ENCODE results near the gene DGCR6L.
A peak's percentile ranks its signal among the peaks of the same experiment; 100 is the strongest.
"Not testable (repeated sequence)": the region's sequence is repeated elsewhere in the genome, so short reads cannot be mapped to it uniquely, and the experiment has no call there.

DGCR6L gene

DNA sequence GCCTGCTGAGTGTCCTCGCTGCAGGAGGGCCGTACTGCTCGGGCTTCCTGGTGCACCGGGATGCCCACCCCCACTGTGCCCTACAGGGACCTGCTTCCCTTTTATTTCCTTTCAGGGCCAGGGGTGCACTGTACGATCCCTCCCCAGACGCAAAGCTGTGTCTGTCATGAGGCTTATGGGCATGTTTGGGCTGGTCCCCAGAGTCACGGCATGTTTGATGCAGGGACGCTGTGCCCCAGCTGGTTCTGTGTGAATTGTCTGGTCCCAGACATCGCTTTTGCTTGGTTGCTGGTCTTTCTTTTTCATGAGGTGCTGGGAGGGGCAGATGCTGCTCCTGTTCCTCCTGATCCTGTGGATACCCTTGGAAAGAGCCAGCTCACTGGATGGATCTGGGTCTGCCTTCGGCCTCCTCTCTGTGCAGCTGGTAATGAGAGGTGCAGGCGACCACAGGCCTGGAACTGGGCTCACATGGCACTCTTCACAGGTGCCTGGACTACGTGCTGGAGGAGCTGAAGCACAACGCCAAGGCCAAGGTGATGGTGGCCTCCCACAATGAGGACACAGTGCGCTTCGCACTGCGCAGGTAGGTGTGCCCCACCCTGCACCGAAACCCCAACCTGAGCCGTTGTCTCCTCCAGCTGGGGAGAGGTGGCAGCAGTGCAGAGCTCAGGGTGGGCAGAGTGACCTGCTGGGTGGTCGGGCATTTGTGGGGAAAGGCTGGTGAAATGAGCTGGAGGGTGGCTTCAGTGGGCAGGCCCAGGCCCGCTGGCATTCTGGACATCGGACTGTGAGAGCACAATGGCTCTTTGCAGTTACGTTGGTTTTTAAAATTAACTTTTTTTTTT, 10.8 kb downstream of the DGCR6L start:
- not testable (repeated sequence) for DNase-seq (ENCODE audit: low spot score)

DNA sequence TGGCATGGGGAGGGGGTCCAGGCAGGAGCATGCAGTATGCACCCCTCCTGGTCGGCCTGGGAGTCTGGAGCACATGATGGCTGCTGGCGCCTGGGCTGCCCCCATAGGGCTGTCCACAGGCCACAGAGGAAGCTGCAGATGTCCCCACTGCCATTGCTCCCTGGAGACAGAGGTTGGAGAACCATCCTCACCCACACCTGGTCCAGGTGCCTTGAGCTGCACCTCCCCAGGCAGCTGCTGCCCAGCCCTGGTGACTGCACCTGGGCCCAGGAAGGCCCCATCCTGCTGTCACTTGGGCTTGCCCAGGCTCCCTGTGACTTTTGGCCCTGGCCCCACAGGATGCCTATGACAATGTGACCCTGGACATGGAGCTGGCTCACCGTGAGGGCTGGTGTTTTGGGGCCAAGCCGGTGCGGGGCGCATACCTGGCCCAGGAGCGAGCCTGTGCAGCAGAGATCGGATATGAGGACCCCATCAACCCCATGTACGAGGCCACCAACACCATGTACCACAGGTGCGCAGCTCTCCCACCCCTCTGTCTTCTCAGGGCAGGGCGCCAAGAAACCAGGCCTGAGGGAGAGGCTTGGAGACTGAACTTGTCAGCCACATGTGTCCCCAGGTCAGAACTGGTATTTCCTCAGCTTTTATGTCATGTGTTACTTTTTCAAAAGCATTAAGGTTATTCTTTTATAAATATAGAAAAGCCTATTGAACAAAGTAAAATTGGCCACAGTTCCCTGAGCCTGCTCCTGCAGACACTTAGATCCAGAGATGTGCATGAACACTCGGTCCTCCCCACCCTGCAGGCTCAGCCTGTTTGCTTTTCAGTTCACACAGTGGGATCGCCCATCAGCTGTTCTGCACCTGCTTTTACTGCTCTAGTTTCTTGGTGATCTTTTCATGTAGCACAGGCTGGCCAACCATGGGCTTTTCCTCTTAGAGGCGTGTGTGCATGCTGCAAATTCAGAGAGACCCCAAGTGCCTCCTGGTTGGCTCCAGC, 12.1 kb downstream of the DGCR6L start:
- not testable (repeated sequence) for DNase-seq (ENCODE audit: low spot score)

DNA sequence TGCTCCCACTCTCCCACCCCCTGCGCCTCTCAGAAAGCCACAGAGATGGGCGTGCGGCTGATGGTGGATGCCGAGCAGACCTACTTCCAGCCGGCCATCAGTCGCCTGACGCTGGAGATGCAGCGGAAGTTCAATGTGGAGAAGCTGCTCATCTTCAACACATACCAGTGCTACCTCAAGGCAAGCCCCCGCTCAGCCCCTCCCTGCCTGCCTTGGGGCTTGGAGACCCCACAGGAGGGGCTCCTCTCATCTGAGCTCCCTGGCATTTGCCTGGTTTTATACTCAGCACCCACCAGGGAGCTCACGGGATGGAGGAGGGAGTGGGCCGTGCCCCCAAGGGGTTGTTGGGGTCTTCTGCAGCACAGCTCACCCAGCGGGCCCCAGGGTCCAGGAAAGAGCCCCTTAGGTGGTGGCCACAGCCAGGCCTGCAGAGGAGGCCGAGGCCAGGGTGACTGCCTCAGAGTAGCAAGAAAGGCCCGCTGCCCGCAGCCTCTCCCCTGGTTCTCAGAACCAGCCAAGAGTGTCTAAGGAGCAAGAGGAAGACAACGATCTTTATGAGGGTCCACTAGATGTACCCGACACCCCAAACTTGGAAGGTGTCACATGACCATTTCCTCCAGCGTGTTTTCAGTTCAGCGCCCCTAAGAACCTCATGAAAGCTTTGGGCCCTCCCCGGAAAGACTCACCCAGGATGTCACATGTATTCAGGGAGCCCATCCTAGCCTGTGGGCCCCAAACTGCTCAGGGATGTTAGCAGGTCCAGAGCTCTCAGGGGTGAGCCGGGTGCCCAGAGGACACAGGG, 13.0 kb downstream of the DGCR6L start:
- not testable (repeated sequence) for DNase-seq (ENCODE audit: low spot score)

DNA sequence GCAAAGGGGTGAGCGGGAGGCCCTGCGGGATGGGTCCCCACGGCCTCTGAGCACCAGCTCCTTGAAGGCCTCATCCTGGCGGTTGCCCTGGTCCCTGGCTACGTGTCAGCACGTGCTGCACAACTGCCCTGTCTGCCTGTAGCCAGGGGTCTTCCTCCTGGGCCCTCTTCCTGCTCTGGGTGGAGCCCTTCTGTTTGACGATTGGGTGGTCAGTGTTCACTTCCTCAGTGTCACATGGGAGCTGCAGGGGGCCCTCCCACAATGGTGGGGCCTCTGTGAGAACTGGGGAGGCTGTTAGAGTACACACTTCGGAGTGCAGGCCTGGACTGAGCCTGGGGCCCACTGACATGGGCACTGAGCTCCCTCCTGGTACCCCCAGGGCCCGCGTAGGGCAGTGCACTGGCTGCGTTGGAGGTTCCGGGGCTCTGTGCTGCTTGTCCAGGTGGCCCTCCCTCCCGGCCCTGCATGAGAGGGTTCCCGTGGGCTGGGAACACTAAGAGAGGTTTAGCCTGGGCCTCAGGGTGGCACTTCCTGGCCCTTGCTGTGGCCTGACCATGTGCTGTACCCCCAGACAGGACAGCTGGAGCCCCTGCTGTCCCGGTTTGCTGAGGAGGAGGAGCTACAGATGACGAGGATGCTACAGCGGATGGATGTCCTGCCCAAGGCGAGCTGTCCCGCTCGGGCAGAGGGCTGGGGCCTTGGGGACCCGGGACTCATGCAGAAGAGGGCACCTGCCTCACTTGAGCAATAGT, 13.8 kb downstream of the DGCR6L start:
- no peak for DNase-seq (ENCODE audit: low spot score)

DNA sequence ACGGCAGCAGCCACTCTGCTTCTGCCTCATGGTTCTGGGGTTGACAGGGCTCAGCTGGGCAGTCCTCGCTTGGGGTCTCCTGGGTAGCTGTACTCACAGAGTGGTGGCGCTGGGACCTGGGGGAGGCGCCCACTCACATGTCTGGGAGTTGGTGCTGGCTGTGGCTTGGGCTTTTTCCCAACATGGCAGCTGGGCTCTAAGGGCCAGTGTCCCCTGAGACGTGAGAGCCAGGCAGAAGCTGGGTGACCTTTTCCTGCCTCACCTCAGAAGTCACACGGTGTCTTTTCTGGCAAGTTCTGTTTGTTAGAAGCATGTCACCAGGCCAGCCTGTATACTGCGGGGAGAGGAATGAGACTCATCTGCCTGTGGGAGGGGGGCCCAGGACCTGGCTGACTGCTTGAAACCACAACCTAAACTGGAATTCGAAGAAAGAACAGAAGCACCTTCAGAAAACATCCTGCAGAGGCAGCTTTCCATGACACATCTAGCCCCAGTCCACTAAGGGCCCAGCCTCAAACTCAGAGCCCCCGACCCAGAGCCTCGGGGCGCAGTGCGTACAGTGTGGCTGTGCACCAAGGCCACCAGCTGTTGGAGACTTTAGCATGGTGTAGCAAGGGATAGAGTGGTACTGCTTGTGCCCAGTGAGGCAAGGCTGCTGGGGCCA, 14.5 kb downstream of the DGCR6L start:
- not testable (repeated sequence) for DNase-seq (ENCODE audit: low spot score)

DNA sequence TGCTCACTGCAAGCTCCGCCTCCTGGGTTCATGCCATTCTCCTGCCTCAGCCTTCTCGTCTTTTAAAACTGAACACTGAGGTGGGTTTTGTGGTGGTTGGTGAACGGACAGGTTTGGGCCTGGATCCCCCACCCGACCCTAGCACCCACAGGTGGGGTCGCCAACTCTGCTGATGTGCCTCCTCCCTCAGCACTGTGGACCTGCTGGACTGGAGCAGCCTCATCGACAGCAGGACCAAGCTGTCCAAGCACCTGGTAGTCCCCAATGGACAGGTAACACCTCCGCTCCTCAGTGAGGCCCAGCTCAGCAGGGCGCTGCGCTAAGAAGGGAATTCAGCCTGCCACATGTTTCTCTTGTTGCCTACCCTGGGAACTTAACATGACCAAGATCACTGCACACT, 15.2 kb downstream of the DGCR6L start:
- DNase-seq (ENCODE audit: low spot score), result no peak

DNA sequence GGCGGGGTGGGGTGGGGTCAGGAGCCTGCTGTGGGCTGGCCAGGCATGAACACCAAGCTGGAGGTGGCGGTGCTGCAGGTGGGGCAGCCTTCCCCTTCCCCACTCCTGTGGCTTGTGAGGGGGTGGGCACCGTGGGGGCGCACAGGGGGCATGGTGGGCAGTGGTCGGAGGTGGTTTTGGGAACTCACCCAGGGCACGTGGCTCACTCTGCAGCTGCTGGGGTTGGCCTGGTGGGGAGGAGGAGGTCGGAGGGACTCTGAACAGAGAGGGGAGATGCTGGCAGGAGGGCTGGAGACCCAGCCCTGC, 16.7 kb downstream of the DGCR6L start:
- DNase-seq (ENCODE audit: low spot score), result not testable (repeated sequence)

DNA sequence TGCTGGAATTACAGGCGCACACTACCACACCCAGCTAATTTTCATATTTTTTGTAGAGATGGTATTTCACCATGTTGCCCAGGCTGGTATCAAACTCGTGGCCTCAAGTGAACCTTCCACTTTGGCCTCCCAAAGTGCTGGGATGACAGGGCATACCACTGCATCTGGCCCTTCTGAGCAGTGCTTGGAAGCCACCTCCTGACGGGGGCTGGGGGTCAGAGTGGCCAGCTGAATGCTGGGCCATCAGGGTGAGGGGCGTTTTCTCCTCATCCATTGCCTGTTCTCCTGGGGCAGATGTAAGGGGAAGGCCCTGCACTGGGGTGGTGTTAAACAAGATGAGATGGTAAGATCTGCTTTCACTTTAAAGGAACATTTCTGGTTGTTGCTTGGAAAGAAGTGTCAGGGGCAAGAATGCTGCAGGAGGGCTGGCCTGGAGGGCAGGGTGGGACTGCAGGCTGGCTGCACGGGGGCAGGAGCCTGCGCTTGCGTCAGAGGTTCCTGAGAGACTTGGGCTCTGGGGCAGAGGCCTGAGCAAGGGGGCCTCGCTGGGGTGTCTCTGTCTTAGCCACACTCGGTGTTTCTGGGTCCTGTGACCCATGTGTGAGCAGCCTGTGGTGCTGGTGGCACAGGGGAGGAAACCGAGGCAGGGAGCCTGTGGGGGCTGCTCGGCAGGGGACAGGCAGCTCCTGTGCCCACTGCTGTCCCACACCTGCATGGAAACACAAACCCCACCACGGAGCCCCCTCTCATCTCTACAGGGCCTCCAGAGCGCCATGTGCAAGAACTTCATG, 17.2 kb downstream of the DGCR6L start:
- DNase-seq (ENCODE audit: low spot score), result no peak

DNA sequence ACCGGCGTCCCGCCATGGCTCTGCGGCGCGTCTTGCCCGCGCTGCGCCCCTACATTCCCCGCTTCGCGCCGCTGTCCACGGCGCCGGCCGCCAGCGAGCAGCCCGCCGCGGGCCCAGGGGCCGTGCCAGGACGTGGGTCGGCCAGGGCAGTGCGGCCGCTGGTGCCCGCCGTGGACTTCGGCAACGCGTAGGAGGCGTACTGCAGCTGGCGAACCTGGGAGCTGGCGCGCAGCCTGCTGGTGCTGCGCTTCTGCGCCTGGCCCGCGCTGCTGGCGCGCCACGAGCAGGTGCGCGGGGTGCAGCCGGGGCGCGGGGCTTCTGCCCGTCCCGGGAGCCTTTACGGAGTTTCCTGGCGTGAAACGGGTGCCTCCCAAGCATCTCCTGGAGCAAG, 20.1 kb downstream of the DGCR6L start:
- DNase-seq (ENCODE audit: low spot score), result no peak

DNA sequence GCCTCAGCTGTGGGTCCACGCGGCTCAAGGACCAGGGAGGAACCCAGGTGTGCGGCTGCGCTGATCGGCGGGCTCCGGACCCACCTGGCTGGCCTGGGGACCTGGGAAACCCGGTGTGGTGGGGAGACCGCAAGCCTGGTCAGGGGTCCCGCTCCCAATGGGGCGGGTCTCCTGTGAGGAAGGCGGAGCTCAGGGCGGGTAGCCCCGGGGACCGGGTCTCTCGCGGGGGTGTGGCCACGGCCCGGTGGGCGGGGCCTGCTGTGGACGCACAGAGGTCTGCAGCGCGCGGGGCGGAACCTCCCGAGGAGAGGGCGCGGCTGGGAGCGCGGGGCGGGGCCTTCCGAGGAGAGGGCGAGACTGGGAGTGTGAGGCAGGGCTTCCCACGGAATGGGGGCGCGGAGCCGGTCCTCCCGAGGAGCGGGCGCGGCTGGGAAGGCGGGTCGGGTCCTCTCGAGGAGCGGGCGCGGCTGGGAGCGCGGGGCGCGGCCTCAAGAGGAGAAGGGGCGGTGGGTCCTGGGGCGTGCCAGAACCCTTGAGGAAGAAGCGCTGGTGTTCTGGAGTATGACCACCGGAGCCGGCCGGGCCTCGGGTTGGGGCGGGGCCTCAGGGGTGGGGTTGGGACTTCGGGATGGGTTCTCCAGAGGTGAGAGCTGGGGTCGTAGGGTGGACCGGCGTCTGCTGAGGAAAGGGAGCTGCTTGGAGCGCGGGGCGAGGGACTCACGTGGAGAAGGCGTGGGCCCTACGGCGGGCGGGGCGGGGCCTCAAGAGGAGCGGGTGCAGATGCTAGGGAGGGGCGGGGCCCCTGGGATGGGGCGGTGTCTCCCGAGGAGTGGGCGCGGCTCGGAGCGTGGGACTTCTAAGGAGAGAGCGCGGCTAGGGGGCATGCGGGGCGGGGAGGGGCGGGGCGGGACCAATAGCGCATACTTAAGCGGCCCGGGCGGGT, 20.8 kb downstream of the DGCR6L start:
- peak; percentile 78 for DNase-seq (ENCODE audit: low spot score)

DNA sequence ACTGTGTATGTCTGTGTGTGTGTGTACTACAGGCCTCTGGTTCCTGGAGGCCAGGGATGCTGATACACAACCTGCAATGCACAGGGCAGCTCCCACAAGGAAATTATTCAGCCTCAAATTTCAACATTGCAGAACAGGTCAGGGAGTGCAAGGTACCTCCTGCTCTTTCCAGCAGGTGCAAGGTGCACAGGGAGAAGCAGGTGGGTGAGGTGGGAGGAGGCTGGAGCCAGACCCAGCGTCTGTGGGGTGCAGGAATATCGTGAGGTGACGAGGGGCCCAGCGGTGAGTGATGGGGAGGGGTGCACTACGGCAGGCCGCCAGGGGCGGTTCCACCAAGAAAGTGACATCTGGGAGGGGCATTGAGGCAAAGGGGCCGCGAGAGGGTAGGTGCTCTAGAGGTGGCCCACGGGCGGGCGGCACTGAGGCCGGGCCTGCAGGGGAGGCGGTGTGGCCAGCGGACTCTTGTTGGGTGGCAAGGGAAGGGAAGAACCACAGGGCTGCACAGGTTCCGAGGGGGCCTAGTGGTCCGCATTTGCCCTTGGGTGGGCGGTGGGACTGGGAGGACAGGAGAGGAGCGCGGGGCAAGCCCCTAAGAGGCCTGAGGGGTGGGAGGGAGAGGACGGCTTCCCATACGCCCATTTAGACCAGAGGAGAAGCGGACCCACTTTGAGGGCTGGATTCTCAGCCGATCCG, 21.6 kb downstream of the DGCR6L start:
- DNase-seq (ENCODE audit: low spot score), result no peak

DNA sequence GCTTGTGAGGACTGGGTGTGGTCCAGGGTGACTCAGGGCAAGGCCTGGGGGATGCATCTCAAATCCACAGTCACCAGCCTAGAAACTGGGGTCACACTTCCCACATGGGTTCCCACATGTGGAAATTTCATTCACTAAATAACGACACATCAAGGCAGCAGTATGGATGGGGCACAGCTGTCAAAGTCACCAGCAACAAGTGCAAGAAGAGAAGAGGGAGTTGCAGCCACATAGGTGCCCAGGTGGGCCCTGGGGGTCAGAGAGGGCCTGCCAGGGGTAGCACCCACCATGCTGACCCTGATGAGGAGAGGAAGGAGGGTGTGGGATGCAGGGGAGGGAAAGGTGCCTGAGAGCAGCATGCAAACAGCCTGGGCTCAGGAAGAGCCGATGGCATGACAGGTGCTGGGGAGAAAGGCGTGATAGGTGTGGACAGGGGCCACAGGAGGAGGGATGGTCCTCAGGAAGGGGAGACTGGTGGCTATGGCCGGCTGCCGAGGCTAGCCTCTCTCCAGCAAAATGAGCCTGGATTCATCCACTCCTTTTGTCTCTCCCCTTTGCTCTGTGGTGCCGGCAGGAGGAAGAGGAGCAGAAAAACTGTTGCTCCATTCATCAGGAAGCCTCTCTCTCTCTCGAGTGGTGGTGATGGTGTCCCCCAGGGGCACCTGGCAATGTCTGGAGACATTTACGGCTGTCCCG, 22.3 kb downstream of the DGCR6L start:
- DNase-seq (ENCODE audit: low spot score), result no peak

DNA sequence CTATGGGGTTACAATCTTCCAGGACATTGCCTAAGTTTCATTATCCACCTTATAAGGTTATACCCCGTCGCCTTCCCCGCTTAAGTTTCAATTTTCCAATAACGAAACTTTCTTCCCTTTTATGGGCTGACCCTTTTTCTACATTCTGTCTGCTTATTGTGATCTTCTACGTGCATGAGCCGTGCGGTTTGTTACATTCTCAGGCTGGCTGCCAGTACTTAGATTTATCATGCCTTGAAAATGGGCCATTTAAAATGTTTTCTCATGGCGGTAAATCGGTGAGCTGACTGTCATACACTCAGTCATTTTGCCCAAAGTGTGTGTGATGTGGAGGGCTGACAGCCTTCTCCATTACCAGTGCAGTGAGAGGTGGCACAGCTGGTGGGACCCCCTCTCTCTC, 23.3 kb downstream of the DGCR6L start:
- no peak for DNase-seq (ENCODE audit: low spot score)

DNA sequence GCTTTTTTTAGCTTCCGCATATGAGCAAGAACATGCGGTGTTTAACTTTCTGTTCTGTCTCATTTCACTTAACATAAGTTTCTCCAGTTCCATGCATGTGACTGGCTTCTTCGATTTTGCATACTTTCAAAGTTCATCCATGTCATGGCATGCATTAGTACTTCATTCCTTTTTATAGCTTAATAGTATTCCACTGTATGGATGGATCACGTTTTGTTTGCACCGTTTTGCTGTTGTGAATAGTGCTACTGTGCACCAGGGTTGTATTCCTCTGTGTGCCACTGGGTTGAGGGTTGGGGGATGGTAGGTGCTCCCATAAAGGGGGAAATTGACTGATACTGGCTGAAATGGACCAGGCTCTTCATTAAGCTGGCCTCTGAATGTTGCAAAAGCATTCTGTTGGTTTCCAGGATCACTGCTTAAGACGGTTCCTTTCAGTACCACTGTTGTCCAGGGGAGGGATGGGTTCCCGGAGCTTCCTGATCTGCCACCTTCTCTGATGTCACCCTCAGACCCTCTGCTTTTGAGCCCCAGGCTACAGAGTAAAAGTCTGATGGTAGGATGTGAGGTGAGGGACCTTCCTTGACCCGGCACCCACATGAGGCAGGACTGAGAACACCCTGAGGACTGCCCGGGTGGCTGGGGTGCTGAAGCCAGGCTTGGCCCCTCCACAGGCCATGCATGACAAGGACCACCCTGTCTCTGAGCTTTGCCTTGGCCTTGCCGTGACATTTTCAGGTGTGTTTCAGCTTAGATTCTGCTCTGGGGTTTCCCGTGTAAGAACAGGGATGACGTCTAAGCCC, 24.4 kb downstream of the DGCR6L start:
- no peak for DNase-seq (ENCODE audit: low spot score)

DNA sequence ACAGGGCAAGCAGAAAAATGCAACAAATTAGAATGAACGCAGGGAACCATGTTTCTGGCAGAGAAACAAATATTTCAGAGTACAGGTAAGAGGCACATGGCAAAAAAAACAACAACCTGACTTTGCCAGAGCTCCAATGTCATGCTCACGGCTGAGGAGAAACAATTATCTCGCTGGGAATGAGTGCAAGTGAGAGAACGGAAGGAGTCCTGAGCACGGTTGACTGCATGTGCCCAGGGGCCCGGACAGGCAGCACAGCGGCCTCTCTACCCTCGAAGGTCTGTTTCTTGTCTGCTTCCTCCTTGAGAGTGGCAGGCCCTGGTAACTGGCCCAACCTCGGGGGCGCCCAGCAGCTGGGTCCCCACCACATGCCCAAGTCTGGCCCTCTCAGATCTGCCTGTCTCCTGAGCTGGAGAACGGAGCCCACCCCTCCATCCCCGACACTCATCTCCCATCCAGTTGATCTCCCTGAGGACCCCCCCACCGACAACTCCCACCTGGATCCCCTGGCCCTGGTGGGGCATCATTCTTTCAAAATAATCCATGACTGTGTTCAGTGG, 27.1 kb downstream of the DGCR6L start:
- DNase-seq (ENCODE audit: low spot score), result no peak

DNA sequence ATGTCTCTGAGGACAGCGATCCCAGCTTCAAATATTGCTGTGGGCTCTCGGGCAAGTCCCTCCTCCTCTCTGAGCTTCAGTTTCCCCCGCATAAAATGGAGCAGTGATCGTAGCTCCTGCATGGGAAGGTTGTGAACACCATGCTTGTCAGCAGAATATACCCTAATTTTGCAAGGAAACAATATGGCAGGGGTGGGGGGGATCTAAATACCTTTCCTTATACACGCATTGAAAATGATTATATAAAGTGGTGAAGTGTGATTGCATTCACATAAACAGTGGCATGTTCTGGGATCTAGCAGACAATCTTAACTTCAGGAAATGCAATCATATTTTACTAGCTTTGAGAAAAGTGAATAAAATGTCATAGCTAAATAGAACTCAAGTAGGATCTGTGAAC, 27.8 kb downstream of the DGCR6L start:
- DNase-seq (ENCODE audit: low spot score), result no peak

All from left forelimb (tissue), 1 donor.